Testis (tissue), 2 donors: Measurements from ENCODE around the gene HK2.

Source experiments
- CTCF ChIP-seq, 3 experiments: fragments of 450-650 bp in 2 of 3; fragments of 200-600 bp in 1 of 3; sonication (generic) in 1 of 3; IDR thresholded peaks; one replicate each; pipeline ENCODE4 v1.5.1; 2016 to 2019; ENCODE audit warnings: antibody characterized with exemption in 3 of 3, mild to moderate bottlenecking in 2 of 3, moderate library complexity in 1 of 3
- POLR2A ChIP-seq: fragments of 450-650 bp; IDR thresholded peaks from one replicate; pipeline ENCODE4 v1.6.1; 2017; ENCODE audit warnings: antibody characterized with exemption, mild to moderate bottlenecking, moderate library complexity

DNA sequence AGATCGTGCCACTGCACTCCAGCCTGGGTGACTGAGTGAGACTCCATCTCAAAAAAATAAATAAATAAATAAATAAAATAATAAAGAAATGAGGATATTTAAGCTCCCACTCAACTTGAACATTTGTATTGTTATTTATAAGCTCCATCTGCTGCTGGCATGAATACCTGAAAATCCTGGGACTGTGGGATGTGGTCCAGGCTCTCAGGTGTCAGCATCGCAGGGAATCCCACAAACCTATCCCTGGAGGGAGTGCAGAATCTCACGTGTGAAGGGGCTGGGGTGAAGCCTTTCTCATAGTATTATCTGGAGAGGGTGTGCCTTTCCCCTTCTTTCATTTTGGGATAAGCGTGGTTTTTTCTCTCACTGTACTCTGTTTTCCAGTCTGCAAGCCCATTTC lies 77.1 kb downstream of the HK2 start:
- TF ChIP-seq CTCF (IDR thresholded peaks at IDR 0.05): no peak
- TF ChIP-seq POLR2A: no peak
